Subcutaneous adipose tissue (tissue), 4 donors: ENCODE measurements around the gene SERGEF. TPM values are rescaled to one million over a fixed set of nuclear protein-coding genes. Genes with fewer than 3 reads are reported as not detected.

Experiments used
- CTCF ChIP-seq: fragments of 450-650 bp; IDR thresholded peaks from one replicate; pipeline ENCODE4 v1.5.1; 2016; ENCODE audit warnings: low read depth, mild to moderate bottlenecking, control low read depth, antibody characterized with exemption, moderate library complexity
- total RNA-seq, 4 donors: library from RNA; depleted of rRNA; stranded (reverse); fragments of >200 nt; gene quantifications; one replicate each; pipeline ENCODE4 v1.1.0, GENCODE V29; 2016

Gene SERGEF
- total RNA-seq, 4 donors from 2014 or later = 22.2 to 27.9 (median 26.1) TPM

DNA sequence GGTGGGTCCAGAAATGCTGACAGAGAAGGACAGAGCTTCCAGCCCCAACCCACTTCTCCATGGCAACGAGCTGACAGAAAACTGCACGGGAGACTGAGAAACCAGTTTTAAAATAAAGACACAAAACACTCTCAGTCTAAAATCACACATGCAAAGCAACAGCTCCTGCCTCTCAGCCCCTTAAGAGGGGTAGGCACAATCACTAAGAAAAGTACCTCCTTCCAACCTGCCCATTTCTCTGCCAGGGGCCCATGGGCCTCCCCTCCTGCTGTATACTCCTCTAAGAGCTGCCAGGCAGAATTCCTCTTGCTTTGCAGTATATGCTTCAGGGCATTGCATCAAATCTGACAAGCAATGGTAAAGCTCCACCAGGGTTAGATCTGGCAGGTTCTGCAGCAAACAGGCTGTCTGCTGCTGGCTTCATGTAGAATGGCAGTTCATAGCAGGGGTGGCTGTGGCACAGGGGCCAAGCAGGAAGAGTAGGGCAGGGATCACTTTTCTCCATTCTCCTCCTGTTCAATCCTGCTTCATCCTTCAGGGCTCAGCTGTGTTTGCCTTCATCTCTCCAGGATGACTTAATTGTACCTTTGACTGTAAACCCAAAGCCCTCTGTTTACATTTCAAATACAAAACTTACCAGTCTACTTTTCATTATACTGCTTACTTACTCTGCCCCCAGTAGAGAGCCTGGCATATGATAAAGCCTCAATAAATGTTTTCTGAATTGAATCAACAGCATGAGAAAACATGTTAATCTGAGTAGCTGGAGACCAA, 200.6 kb downstream of the SERGEF start:
- TF ChIP-seq CTCF = no peak

DNA sequence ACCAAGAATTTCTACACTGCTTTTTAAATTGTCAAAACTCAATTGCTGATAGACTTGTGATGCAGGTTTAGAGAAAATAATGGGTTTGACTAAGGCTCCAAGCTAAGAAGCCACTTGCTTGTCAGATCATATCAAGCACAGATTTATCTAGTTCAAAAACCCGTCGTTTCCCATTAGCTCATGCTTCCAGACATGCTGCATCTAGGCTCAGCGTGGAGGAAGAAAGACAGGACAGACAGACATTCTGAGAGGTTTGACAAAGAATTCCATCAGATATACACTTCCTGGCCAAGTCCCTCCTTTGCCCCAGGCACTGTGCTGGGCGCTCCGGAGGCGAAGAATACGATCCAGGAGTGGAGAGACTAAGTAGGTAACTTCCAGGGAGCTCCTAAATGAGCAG, 201.5 kb downstream of the SERGEF start:
- no peak for TF ChIP-seq CTCF

- TF ChIP-seq CTCF = no peak
These were observed 202.1 kb downstream of the SERGEF start for GRCh38 chr11:17810746-17811145.

GRCh38 chr11:17810041-17810440, 202.8 kb downstream of the SERGEF start:
- no peak for TF ChIP-seq CTCF

GRCh38 chr11:17807034-17807433, 205.8 kb downstream of the SERGEF start:
- no peak for TF ChIP-seq CTCF

DNA sequence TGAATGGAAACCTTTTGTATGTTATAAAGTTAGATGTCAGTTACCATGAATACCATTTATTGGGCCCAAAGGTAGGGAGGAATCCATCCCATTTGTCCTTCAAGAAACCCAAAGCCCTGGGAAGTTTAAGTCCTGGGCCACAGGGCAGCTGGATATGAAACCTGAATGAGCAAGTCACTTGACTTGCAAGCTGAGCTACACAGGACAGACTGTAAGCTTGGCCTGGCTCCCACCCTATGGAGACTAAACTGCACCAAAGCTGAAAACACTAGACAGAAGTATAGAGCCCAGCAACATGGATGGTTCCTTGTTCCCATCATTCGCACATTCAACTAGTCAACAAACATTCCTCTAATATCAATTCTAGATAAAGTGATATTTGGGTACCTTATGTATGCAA, 207.0 kb downstream of the SERGEF start:
- TF ChIP-seq CTCF = no peak

GRCh38 chr11:17805043-17805442, 207.8 kb downstream of the SERGEF start:
- no peak for TF ChIP-seq CTCF
